ENCODE results near the gene CUEDC2.
"Not testable (repeated sequence)": the region's sequence is repeated elsewhere in the genome, so short reads cannot be mapped to it uniquely, and the experiment has no call there.

CUEDC2 gene

DNA sequence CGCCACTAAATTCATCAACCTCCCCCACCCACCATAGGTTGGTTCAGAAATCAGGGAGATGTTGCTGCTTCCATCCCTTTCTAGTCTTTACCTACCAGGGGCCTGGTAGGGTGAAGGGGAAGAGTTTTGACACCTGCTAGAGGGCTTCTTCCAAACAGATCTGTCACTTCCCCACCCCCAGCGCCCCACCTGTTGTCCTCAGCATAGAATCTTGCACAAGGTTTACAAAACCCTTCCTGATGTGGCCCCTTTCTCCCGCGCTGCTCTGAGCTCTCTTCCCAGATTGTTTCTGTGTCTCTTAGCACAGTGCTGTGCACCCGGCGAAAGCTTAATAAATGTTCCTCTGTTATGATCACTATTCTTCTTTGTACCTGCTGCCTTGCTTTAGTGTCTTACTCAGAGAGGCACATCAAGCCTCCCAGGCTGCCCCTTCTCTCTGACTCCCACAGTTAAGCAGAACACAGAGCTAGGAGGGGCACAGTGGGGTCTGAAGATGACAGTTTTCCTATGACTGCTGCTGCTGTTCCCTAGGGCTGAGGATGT is 30.2 kb upstream of the CUEDC2 start:
- no peak for DNase-seq (ENCODE audit: low read depth)
- H3K4me3 ChIP-seq (ENCODE audit: low read length), result no peak overlapping the region

GRCh38 chr10:102461187-102462054 is 29.0 kb upstream of the CUEDC2 start:
- peak overlapping the region; percentile 63 for H3K4me3 ChIP-seq (ENCODE audit: low read length)
- DNase-seq (ENCODE audit: low read depth), result peak; percentile 63
- TF ChIP-seq CTCF (conservative IDR thresholded peaks at IDR 0.05; ENCODE audit: low read length), result no peak

More for the DNA sequence above, 30.2 kb upstream of the CUEDC2 start:
- no peak for TF ChIP-seq CTCF (conservative IDR thresholded peaks at IDR 0.05; ENCODE audit: low read length)

DNA sequence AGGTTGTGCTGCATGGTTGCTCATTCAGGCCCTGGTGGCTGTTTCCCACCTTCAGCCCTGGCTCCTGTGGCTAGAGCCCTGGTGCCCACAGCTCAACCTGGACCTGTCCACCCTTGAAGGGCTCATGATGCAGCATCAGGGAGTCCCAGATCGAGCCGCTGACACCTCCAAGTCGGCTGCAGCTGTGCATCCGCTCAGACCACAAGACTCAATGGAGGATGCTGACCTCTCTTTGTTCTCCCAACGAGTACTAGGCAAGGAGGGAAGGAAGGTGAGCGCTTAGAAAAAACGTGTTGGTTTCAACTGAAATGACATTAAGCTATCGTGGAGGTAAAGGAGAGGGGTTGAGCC is 28.4 kb upstream of the CUEDC2 start:
- peak overlapping the region; percentile 63 for H3K4me3 ChIP-seq (ENCODE audit: low read length)
- TF ChIP-seq CTCF (conservative IDR thresholded peaks at IDR 0.05; ENCODE audit: low read length), result no peak

GRCh38 chr10:102458656-102459055 is 26.3 kb upstream of the CUEDC2 start:
- TF ChIP-seq CTCF (conservative IDR thresholded peaks at IDR 0.05; ENCODE audit: low read length), result no peak

More for the DNA sequence above, 28.4 kb upstream of the CUEDC2 start:
- DNase-seq (ENCODE audit: low read depth), result no peak

DNA sequence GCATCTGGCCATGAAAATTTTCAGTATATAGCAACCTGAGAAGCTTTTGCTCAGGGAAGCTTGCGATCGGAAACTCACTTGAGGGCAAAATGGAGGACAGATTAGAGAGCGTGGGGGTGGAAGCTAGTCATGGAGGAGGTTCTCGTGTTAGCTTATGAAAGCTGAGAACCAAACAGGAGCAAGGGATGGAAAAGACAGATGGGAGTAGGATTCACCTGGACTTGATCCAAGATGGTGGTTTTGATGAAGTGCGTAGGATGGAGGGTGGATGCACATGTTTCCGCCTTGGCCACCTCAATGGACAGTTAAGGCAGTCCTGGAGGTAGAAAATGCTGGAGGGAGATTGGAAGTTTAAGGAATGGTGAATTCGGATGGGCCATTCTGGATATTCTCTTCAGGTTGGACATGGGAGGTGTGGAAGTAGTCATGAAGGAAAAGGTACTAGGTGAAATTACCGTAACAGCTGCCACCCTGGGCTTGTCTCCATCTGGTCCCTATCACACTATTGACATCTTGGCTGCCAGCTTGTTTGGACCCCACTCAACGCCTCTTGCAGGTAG is 25.3 kb upstream of the CUEDC2 start:
- H3K4me3 ChIP-seq (ENCODE audit: low read length), result no peak overlapping the region
- no peak for TF ChIP-seq CTCF (conservative IDR thresholded peaks at IDR 0.05; ENCODE audit: low read length)
- DNase-seq (ENCODE audit: low read depth), result no peak

More at GRCh38 chr10:102458656-102459055, 26.3 kb upstream of the CUEDC2 start:
- no peak overlapping the region for H3K4me3 ChIP-seq (ENCODE audit: low read length)
- DNase-seq (ENCODE audit: low read depth), result no peak

DNA sequence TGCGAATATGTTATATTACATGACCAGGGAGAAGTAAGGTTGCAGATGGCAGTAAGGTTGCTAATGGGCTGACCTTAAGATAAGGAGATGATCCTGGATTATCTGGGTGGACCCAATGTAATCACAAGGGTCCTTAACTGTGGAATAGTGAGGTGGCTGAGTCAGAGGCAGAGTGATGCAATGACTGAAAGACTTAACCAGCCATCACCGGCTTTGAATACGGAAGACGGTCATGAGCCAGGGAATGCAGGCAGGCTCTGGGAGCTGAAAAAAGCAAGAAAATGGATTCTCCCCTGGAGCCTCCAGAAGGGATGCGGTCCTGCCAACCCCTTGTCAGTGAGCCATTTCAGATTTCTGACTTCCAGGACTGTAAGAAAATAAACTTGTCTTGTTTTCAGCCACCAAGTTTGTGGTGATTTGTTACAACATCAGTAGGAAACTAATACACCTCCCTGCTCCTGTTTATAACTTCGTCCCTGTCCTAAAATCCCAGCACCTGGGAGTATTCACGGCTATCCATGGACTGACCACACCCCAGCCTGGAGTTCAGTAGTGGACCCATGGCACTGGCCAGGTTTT is 23.6 kb upstream of the CUEDC2 start:
- peak; percentile 84 for DNase-seq (ENCODE audit: low read depth)
- H3K4me3 ChIP-seq (ENCODE audit: low read length), result no peak overlapping the region
- TF ChIP-seq CTCF (conservative IDR thresholded peaks at IDR 0.05; ENCODE audit: low read length), result no peak

GRCh38 chr10:102454662-102455487 is 22.5 kb upstream of the CUEDC2 start:
- H3K4me3 ChIP-seq (ENCODE audit: low read length); DNase-seq (ENCODE audit: low read depth): not testable (repeated sequence)
